HTERT RPE-1 (cell line): ENCODE results near the gene SRL.
"Not testable (repeated sequence)": the region's sequence is repeated elsewhere in the genome, so short reads cannot be mapped to it uniquely, and the experiment has no call there.

Source experiments
- in situ Hi-C: fragments of 300-500 bp; cut with MboI; formaldehyde crosslinking; loops from 4 replicates; pipeline ENCODE4 v1.14.3; 2020; ENCODE audit warnings: low sequenced_read_pairs

Gene SRL

GRCh38 chr16:4231367-4231766, 10.5 kb downstream of the SRL start:
- in situ Hi-C loops = no loop called here

DNA sequence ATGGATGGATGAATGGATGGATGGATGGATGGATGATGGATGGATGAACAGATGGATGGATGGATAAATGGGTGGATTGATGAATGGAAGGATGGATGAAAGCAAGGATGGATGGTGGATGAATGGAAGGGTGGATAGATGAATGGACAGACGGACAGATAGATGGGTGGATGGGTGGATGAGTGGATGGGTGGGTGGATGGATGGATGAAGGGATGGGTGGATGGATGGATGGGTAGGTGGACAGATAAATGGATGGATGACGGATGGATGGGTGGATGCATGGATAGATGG, 14.9 kb downstream of the SRL start:
- in situ Hi-C loops = no loop called here

DNA sequence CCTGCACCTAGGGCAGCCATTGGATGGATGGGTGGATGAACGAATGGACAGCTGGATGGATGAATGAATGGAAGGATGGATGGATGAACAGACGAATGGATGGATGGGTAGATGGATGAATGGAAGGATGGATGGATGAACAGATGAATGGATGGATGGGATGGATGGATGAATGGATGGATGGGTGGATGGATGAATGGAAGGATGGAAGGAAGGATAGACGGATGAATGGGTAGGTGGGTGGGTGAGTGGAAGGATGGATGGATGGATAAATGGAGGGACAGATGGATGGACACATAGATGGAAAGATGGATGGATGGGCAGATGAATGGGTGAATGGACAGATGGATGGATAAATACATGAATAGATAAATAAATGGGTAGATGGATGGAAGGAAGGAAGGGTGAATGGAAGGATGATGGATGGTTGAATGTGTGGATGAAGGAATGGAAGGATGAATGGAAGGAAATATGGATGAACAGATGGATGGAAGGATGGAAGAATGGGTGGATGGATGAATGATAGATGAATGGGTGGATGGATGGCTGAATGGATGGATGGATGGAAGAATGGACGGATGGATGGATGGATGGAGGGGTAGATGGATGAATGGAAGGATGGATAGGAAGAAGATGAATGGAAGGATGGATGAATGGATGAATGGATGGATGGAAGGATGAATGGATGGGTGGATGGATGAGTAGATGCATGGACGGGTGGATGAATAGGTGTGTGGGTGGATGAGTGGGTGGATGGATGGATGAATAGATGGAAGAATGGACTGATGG, 15.4 kb downstream of the SRL start:
- in situ Hi-C loops = no loop called here

- in situ Hi-C loops = no loop called here
Observed at GRCh38 chr16:4225075-4225474, 16.8 kb downstream of the SRL start.

DNA sequence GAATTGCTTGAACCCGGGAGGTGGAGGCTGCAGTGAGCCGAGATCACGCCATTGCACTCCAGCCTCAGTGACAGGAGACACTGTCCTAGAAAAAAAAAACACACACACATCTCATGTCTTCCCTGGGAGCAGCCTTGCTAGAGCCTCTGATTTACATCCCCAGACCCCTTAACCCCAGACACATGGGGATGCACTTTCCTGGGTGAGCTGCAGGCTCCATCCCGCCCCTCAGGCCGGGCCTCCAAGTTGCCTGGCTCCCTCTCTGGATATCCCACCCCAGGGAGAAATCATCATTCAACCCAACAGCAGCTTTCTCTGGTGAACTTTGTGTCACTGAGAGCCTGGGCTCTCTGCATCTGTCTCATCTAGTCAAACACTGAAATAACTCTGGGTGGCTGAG, 21.5 kb downstream of the SRL start:
- in situ Hi-C loops = no loop called here

DNA sequence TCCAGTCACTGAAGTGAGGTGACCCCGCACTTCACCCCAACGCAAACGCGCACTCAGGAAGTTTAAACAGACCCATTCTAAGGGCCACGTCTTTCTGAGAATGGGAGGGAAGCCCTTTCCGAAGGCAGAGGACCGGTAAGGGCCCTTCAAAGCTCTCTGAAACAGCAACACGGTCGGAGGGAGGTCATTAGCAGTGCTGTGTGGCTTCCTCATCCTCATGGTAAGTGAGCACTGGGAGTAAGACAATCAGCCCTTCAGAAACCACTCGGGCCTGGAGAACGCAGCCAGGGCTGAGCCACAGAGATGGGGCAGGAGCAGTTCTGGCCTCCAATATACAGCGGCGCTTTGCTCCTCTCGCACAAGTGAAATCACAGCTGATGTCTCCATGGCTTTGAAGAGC, 23.7 kb downstream of the SRL start:
- in situ Hi-C loops = no loop called here

- in situ Hi-C loops = no loop called here
Observed at GRCh38 chr16:4217204-4218131, 24.4 kb downstream of the SRL start.

DNA sequence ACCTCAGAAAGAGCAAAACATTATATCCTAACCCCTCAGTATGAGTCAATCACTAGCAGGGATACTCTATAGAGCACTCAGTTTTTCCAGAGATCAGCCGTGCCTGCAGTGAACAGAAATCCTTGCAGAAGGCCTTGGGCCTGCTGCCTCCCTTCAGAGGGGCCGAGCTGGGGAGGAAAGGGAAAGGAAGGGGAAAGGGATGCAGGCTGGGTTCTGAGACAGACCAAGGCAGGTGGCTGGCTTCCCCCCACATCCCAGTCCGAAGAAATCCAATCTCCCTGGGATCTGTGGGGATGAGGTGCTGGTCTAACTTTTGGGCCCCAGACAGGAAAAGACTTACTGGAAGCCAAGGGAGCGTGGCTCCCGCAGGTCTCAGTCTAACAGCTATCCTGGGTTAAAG, 25.3 kb downstream of the SRL start:
- in situ Hi-C loops = no loop called here

DNA sequence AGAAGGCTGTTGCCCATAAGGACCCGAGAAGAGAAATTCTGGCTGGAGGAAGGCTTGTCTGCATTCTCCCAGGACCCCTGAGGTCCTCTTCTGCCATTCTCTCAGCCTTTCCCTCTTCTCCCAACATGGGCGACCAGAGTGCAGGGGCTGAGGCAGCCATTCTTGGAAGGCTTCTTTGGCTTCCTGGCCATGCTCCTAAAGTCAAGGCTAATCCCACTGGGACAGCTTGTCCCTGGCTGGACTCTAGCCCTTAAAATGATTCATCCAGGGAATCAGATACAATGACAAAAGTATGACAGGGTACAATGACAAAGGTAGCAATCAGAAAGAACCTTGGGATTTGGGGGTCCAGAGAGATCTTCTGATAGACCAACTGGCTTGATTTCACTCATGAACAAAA, 26.8 kb downstream of the SRL start:
- in situ Hi-C loops = no loop called here

GRCh38 chr16:4214215-4214621, 27.7 kb downstream of the SRL start:
- in situ Hi-C loops = no loop called here

DNA sequence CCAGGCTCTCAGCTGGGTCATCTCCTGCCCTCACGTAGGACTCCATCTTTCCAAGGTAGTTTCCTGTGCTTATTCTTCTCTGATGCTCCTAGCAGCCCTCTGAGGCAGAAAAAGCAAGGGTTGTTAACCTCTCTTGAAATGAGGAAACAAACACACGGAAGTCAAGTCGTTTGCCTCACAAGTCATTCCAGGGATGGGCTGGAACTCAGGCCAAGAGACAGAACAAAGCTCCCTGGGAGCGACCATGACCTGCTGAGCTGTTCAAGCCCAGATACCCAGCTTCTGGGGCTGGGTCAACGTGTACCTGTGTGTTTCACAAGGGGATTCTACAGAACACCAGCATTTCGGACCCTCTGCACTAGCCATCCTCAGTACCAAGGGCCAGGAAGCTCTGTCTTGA, 28.1 kb downstream of the SRL start:
- in situ Hi-C loops = no loop called here

- in situ Hi-C loops = no loop called here
Observed at GRCh38 chr16:4212934-4213296, 29.0 kb downstream of the SRL start.

DNA sequence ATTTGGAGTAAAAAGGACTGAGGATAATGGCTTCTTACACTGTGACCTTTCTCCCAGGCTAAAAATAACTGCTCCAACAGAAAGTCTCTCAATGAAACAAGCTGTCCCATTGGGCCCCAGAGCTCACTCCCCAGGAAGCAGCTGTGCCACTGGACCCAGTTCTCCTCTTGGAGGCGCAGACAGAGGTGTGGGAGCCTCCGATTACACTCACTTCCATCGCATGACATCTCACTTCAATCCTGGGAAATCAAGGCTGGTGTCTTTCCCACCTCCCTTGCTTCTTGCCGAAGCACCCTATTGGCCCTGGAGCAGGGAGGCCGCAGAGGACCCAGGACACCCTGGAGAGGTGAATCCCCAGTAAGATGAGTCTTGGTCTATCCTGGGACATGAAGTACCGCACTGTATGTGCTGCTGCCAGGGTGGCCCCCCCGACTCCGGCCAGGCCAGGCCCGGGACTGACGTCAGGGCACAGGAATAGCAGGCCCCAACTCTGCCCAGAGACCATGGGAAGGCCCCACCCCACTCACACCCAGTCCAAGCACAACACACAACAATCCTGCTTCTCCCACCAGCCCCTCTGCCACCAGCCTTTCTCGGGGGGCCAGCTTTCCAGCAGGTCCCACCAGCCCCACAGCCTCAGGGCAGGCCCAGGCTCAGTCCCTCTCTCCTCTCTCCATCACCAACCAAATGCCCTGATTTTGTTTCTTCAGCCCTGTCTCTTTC, 29.5 kb downstream of the SRL start:
- in situ Hi-C loops = no loop called here

- in situ Hi-C loops = not testable (repeated sequence)
Observed at GRCh38 chr16:4211445-4212210, 30.3 kb downstream of the SRL start.

GRCh38 chr16:4209666-4210065, 32.2 kb downstream of the SRL start:
- in situ Hi-C loops = no loop called here

DNA sequence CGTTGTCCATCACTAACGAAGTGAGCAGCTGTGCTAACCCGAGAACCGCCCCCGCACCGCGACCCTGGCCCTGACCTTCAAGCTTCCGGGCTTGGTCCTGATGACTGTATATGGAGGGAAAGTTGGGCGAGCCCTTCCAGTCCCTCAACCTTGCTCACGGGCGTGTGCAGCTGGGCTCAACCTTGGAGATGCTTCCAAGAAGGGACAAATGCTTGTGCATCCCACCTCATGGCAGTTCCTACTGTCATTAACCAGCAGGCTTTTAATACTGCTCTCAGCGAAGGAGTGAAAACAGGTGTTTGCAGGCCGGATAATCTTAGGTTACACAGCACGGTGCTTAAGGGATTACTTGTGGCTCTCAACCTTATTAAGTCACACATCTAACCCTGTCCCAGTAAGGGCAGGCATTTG, 33.5 kb downstream of the SRL start:
- in situ Hi-C loops = no loop called here

GRCh38 chr16:4207683-4208340, 34.1 kb downstream of the SRL start:
- in situ Hi-C loops = no loop called here

DNA sequence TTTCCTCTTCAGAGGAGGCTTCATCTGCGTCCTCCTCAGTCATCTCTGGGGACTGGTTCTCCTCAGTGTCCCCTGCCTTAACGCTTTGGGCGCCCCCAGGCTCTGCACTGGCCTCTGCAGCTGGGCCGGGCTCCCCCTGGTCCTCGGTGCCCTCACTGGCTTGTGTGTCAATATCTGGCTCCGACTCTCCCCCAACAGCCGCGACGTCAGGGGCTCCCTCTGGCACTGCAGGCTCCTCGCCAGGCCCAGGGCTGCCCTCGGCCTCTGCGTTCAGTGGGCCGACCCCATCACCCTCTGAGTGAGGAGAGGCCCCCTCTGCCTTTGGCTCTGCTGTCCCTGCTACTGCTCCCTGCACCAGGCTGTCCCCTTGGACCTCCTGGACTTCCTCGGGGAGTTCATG, 34.7 kb downstream of the SRL start:
- in situ Hi-C loops = no loop called here

DNA sequence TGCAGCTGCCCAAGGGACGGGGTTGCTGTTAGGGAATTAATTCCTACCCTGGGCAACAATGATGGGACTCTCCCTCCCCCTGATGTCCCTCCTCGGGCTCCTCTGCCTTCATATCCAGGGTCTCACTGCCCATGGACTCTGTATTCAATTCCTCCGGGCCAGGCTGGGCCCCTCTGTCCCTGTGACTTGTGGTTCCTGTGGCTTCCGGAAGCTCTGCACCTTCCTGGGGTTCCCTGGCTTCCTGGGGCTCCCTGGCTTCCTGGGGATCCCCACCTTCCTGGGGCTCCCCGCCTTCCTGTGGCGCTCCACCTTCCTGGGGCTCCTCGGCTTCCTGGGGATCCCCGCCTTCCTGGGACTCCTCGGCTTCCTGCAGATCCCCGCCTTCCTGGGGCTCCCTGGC, 35.2 kb downstream of the SRL start:
- in situ Hi-C loops = no loop called here

DNA sequence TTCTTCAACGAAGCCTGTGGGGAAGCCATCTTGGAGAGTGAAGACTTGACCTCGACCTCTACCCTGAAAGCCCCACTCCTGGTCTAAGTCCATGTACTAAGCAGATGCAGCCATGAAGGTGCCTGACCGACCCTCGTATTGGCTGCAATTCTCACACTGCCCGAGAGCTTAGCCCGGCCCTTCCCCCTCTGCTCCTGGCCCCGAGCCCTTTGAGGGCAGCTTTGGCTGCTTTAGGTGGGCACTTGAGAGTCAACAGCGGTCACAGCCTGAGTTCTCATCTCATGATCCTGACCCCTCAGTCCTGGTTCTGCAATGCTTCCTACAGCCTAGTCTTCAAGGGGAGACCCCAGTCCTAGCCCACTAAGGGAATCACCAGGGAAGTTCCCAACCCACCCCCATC, 35.9 kb downstream of the SRL start:
- in situ Hi-C loops = no loop called here

DNA sequence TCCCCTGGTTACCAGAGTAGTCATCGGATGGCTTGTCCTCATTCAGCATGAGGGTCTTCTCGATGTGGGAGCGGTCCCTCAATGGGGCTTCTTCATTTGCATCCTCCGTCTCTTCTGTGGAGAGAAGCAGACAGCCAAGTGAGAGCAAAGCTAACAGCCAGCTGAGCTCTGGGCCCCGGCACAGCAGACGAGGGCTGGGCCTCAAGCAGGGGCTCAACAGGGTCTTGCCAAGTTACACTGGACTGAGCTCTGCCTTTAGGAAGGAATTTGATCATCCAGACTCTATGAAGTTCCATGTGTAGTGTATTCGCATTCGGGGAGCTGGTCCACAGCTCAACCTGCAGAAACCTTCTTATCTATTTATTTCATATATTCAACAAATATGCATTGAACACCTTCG, 37.4 kb downstream of the SRL start:
- in situ Hi-C loops = no loop called here
